Effector CD4-positive, alpha-beta T cell (primary cell): ENCODE measurements around the gene ALG5.

Experiments used
- DNase-seq: peaks from one replicate; pipeline ENCODE4 v3.0.0-alpha.2; 2020

The ALG5 gene

GRCh38 chr13:36975172-36975571, 24.0 kb downstream of the ALG5 start:
- DNase-seq = no peak

DNA sequence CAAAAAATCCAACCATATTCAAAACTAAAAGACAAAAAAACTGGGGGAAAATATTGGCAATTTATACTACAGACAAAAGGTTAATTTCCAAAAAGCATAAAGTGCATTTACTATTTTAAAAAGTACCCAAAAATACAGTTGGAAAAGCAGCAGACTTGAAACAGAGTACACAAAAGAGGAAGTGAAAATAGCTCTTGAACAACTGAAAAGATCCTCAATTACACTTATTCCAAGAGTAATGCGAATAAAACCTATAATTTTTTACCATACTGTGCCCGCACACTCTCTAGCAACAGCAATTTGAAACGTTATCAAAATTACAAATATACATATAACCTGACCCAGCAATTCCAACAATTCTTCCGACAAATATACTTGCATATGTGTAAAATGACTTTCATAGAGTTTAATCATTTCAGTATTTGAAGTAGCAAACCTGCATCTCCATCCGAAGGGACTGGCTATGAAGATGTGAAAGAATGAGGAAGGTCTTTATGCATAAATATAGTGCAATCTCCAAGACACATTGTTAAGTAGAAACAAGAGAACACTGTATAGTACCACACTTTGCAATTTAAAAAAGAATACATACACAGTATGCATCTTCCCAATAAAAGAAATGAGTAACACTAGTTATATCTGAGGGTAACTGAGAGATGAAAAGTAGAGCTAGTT, 25.4 kb downstream of the ALG5 start:
- DNase-seq = no peak

DNA sequence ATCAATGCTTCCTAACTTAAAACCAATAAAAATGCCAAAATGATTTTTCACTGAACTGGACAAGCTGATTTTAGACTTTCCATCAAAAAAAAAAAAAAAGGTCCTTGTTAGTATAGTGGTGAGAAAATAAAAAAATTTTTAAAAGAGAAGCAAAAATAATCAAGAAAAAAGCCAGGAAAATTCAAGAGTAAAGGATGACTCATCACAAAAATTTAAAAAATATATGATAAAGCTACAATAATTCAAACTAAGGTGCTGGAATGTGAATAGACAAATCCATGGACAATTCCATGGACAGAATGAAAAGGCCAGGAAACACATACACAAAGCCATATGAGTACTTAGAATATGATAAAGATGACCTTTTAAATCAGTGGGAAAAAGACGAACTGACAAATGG, 26.1 kb downstream of the ALG5 start:
- no peak for DNase-seq

DNA sequence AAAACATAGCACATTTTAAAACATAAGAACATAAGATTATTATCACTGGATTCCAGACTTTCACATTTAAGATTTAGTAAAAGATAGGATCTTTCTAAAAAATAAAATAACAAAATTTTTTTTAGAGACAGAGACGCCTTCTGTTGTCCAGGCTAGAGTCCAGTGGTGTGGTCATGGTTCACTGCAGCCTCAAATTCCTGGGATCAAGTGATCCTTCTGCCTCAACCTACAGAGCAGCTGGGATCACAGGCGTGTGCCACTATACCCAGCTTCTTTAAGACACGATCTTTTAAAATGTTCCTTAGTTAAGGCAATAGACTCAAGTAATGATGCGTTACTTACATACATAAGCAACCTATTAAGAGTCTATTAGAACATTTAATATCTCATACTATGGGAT, 32.7 kb downstream of the ALG5 start:
- no peak for DNase-seq

- no peak for DNase-seq
These were observed 33.4 kb downstream of the ALG5 start for GRCh38 chr13:36965767-36966166.

DNA sequence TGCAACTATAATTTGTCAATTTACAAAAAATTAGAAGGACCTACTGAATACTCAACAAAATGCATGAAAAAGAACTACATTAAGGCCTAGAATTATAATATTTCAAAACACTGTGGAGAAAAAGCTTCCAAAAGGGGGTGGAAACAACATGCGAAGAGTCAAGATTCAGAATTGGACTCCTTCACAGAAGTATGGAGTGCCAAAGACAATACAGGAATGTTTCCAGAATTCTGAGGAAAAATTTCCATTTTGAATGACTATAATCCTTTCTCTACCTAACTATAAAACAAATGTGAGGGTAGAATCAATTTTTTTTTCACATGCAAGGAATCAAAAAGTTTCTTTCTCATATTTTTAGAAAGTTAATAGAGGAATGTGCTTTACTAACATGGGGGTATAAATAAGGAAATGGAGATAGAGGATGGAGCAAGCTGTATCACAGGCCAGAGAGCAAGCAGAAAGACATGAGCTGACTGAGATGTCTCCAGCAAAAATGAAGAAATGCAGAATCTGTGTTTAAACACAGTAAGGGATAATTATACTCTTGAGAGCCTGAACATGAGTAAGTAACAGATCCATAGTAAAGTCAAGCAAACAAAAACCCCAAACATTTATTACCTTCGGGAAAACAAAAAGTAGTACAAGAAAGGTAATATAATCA, 39.6 kb downstream of the ALG5 start:
- DNase-seq = no peak

- no peak for DNase-seq
These were observed 44.6 kb downstream of the ALG5 start for GRCh38 chr13:36954542-36954941.

DNA sequence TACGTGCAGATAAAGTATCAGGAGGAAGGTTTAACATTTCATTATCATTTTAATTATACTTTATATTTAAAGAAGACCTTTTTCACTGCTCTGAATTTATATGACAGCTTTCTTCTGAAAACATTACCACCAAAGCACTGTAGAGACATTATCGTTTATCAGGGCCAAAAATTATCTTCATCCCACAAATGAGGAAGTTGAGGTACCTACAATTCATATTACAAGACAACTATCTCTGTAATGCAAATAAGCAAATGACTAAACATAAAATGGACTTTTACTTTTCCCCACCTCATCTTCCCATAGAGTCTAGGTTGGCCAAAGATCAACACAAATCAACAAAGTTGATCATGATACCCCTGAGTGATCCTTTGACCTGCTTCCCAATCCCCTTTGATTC, 48.2 kb downstream of the ALG5 start:
- no peak for DNase-seq

DNA sequence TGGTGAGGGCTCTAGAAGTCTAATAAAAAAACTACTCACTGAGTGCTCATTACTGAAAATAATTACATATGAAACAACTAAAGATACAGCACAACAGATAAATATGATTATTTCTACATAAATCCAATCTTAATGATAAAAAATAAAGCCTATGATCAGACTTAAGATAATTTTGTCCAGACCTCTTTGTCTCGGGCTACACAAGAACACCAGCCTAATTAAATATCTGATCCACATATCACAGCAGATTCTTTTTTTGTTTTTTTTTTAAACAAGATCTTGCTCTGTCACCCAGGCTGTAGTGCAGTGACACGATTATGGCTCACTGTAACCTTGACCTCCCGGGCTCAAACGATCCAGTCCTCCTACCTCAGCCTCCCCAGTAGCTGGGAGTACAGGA, 48.8 kb downstream of the ALG5 start:
- no peak for DNase-seq

DNA sequence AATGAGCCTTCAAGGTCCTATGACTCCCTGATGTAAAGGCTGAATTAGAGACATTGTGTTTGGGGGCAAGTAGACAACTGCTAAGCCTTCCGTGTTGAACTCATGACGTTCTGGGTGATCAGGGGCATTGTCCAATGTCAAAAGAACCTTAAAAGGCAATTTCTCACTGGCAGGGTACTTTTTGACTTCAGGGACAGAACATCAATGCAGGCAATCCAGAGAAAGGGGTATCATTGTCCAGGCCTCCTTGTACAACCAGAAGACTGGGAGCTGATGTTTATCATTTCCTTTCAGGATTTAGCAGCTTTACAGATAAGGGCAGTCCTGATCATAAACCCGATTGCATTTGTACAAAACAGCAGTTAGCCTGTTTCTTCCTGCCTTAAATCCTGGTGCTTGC, 54.1 kb downstream of the ALG5 start:
- no peak for DNase-seq

DNA sequence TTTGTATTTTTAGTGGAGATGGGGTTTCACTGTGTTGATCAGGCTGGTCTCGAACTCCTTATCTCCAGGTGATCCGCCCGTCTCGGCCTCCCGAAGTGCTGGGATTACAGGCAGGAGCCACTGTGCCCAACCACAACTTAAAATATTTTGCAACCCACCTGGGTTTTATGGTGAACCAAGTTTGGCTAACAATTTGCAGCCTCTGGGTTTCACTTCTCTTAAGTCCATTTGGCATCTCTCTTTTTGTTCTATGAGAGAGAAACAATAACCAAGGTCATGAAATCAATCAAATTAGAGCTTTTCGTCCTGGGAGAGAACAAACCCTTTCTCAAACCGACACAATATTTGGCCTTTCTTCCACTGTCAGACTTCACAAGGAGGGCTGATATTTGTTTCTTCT, 73.5 kb downstream of the ALG5 start:
- DNase-seq = no peak

DNA sequence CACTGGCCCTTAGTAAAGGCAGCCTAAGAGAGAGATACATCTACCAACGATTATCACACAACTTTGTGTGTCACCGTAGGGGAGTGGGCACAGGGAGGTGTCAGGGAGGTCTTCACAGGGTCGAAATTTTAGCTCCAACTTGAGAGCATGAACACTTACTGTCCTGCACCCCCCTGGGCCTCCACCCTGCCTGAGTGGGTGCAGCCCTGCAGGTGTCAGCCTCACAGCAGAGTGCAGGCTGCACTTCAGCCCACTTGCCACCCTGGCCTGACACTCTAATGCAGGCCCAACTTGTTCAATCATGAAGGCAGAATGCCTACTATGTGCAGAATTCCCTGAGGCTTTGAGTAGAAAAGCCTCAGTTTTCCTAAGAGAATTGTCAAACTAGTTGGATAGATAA, 75.1 kb downstream of the ALG5 start:
- DNase-seq = no peak

- DNase-seq = no peak
These were observed 77.4 kb downstream of the ALG5 start for GRCh38 chr13:36921631-36922301.

- DNase-seq = no peak
These were observed 78.4 kb downstream of the ALG5 start for GRCh38 chr13:36920616-36921185.

DNA sequence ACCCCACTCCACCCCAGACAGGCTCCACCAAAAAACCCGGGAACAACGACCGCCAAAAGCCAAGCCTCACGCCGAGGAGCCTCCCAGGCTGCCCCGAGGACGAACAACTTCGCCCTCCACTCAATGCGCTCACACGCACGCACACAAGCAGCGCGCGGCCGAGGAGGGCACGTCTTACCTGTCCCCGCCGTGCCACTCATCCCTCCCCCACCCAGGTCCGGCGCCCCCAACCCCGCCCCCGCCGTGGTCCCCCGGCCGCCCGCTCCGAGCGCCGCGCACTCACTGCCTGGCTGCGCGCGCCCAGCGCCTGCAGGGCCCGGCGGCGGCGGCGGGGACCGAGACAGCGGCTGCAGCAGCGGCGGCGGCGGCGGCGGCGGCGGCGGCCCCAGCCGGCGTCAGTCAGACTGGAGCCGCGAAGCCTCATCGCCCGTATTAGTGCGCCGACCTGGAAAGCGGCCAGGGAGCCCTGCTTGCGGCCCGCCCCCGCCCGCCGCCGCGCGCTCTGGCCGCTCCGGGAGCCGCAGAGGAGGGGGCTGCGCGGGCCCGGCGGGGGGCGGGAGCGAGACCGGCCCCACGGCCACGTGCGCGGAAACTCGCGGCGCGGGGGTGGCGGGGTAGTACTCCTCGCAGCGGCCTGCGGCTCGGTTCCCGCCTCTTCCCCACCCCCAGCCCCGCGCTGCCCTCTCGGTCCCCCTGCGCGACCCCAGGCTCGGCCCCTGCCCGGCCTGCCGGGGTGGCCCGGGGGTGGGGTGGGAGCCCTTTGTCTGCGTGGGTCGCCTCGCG, 79.1 kb downstream of the ALG5 start, which contains the start of gene SMAD9:
Gene SMAD9, minus strand, starts transcription at position 406 of the 783 bp plus-strand sequence. CDS start 40,549 bp downstream, outside the sequence.
- DNase-seq = no peak

- no peak for DNase-seq
These were observed 79.8 kb downstream of the ALG5 start for GRCh38 chr13:36919171-36919832.

DNA sequence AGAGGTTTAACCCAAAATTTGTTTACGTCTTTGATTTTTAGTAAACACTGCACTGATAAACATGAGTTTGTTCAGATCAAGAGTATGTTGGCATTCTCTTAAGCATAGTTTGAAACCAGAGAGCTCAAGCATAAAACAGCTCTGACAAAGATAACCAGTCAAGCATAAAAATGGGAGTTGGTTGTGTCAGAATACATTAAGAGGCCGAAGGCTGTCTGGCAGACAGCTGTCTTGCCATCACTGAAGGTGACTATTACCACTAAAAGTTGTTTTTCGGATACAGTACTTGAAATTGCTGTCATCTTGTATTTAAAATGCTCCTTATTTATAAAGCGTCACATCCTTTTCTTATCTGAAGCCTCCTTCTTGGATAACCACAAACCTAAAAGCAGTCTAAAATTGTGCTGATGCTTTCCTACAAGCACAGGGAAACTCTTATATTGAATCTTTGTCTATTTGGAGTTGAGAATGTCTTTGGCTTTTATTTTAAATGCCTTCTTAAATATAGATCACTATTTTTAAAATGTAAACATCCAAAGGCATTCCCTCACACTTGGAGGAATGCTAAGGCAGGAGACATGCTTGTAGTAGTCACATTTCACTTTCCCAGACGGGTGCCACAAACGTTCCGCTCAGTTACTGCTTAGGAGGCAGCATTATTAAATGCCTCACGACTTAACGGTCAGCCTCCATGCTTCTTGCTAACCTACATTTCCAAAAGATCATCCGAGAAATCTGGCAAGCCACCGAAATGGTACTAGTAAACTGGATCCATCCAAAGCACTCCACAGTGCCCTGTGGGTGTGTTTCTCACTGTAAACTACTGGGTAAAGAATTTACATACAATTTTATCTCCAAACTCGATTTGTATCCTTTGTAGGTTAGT, 80.7 kb downstream of the ALG5 start:
- no peak for DNase-seq

DNA sequence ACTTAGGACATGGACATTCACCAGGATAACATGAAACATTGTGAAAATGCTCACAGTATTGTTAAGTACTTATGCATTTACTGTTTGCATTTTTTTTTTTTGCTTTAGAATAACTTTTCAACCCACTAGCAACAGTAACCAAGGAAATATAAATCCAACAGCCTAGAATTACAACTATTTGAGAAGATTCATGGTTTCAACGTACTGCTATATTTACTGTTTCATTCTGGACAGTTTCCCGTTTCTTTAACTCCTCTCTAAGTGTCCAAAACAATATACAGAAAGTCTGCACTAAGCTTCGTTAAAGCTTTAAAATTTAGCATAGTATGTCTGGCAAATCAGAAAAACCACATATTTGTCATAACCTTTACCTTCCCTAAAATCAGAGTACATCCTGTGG, 81.8 kb downstream of the ALG5 start:
- no peak for DNase-seq

- no peak for DNase-seq
These were observed 83.1 kb downstream of the ALG5 start for GRCh38 chr13:36915896-36916640.

DNA sequence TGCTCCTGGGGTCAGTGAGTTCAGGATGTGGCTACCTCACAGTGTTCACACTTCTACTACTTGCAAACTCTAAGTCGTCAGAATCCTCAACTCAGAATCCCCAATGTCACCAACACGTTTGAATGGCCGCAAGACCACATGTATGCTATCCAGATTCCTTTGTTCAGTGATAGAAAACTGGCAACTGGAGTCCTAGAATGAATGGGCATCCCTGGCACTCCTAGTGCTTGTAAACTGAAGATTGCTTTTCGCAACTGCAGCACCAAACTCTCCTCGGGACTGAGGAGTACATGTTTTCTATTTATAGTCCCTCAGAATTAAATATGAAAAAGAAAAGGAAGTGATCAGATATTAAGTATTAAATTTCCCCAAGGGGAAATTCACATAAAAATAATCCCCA, 84.0 kb downstream of the ALG5 start:
- no peak for DNase-seq

DNA sequence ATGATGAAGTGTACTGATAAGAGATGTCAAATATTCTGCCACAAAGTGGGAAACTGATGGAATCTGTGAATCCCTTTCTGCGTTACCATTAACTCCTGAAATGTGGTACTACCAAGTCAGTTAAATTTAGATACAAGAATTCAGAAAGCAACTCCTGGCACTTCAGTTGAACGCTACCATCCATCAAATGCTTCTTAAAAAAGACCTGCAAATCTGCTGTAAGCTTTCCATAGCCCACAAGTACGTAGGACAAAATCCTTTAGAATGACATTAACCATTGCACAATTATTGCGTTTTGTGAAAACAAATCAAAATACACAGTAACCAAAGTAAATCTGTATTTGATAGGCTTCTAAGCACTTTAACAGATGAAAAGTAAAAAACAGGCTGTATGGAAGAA, 84.5 kb downstream of the ALG5 start:
- no peak for DNase-seq
